HepG2 (cell line): ENCODE data around the gene CPNE4.

Experiments used
- NCOA2 ChIP-seq: sonication (generic); formaldehyde crosslinking; IDR thresholded peaks from 2 replicates; pipeline ENCODE4 v1.8.0; 2022; ENCODE audit warnings: inconsistent platforms
- RFX5 ChIP-seq: IDR thresholded peaks from 2 replicates; pipeline ENCODE4 v1.6.1; 2011; ENCODE audit warnings: low read depth, low read length, improper control_type of control experiment

DNA sequence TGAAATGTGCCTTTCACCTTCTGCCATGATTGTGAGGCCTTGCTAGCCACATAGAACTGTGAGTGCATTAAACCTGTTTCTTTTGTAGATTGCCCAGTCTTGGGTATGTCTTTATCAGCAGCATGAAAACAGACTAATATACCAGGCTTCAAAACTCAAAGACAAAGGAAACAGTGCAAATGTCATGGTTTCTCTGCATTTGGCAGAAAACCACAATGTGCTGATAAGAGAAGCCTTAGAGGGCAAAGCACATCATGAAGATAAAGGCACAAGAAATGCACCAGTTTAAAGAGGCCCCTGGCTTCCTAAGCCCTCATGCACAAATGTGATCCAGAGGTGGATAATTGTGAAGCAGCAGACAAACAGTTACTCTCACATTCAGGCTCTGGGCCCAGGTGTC lies 259.2 kb downstream of the CPNE4 start:
- TF ChIP-seq RFX5 = no peak
- no peak for TF ChIP-seq NCOA2 (CRISPR knock-in tag)
